ENCODE measurements around the gene FRMD3. TPM values are rescaled to one million over a fixed set of nuclear protein-coding genes. Genes with fewer than 3 reads are reported as not detected.

Gene FRMD3
- total RNA-seq, 1 experiment from 2014 or later = 0.36 TPM

DNA sequence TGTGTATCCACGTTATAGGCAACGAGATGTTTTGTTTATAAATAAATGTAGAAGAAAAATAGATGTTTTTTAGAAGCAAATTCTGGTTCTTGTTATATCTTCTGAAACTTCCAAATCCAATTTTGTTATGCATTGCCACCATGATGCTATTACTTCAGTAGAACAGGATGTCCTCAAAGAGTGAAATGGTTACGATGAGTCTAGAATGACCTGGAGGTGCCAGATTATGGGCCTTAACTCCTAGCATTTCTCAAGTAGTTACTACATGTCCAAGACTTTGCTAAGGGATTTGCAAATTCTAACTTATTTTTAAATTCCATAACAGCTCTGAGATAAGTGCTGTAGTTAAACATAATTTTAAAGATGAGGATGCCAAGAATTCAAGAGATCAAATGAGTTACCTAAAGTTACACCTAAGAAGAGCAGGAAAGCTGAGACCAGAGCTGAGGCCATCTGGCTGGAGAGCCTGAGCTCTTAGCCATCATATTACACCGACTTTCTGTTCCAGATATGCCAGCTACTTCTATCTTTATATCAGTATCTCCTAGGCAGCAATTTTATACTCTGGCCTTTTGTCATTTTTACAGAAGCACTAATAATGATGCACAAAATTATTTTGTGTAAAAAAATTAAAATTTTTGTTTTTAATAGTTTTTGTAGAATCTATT is 302.0 kb downstream of the FRMD3 start:
- no peak for DNase-seq (ENCODE audit: low read depth)

- DNase-seq (ENCODE audit: low read depth) = no peak
Measured at GRCh38 chr9:83235526-83235925, 302.7 kb downstream of the FRMD3 start.

DNA sequence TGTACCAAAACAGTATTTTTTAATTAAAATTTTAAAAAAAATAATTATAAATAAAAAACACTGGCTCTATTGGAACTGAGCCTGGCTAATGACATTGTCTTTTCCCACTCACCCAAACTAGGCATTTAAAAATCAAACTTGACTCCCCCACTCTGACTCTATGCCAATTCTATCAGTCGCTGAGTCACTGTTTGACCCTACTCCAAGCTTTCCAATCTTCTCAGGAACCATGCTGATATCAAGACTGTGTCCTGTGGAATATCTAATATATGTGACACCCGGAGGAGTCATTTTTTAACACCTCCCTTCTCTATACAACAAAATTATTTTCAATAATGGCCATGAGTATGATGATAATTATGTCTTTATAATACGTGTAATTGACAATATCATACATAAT is 303.7 kb downstream of the FRMD3 start:
- no peak for DNase-seq (ENCODE audit: low read depth)

DNA sequence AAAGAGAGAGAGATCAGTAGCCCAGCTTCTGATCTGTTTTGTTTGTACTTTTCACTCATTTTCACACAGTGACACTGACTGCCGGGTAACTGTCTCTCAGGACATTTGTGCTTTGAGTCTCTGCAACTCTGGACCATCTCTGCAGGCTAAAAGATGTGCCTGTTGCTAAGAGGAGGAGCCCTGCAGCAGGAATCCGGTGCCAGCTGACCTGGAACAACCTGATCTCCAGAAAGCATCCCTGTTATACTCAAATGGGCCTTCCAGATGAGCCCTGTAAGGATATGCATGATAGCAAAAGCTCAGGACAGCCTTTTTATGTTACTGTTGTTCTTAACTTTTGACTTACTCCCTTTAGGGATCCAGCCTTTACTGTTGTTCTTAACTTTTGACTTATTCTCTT is 304.6 kb downstream of the FRMD3 start:
- no peak for DNase-seq (ENCODE audit: low read depth)

- peak; percentile 22 for DNase-seq (ENCODE audit: low read depth)
Measured at GRCh38 chr9:83231039-83231438, 307.2 kb downstream of the FRMD3 start.

DNA sequence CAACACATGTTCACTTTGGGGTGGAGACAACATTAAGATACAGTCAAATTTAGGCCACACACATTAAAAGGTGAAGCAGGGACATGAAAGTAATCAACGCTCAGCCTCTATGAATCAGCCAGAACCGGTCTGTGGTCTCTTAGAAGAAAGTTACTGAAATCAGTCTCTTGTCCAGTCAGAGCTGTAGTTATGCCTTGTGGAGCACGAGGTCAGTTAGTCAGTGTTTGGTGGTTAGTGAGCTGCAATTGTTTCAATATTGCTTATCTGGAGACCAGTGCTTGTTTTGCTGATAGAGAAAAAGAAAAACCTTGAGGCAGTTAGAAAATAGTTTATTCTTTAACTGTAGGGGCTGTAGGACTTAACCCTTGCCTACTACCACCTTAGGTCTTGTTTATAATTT is 317.5 kb downstream of the FRMD3 start:
- DNase-seq (ENCODE audit: low read depth) = peak; percentile 55

DNA sequence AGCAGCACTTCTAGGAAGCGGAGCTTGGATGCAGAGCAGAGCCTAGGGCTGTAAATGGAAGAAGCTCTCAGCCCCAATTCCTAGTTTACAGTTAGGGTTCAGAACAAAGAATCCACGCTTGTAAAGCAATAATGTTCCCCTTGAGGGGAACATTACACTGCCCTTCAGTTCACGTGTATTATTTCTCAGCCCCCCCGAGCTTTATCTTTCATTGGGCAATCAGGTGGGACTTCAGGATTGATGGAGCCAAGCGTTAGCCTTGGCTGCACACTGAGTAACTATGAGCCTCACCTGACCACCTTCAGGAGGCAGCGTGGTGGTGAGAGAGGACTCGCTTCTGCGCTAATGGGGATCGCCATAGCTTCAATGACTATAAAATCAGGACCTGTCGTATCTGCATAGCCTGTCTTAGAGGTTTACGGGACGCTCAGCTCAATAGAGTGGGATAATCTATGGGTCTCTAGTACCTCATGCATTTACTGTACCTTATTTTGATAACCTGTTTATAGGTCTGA is 318.2 kb downstream of the FRMD3 start:
- no peak for DNase-seq (ENCODE audit: low read depth)

GRCh38 chr9:83219154-83219923 is 318.9 kb downstream of the FRMD3 start:
- peak; percentile 72 for DNase-seq (ENCODE audit: low read depth)

- no peak for DNase-seq (ENCODE audit: low read depth)
Measured at GRCh38 chr9:83218411-83219090, 319.6 kb downstream of the FRMD3 start.

DNA sequence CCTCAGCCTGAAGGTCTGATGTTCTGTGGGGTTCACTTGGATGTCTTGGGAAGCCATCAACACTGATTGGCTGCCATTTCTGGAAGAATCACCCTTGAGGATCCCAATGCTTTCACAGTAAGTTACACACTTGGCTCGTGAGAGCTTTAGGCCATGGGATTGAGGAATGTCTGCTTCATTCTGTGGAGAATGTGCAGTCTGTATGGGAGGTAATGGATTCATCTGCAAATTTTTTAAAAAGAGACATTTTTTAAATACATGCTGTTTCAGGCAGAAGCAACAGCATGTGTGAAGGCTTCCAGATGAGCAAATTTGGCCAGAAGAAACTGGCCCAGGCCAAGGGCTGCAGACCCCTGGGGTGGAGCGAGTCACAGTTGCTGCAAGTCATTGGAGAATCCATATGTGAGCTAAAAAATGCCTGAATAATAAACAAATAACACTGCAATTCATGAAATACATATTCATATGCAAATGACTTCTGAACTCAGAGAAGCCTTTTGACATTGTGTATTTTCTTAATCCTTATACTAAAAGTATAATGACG is 328.9 kb downstream of the FRMD3 start:
- no peak for DNase-seq (ENCODE audit: low read depth)

- no peak for DNase-seq (ENCODE audit: low read depth)
Measured at GRCh38 chr9:83208065-83208850, 329.9 kb downstream of the FRMD3 start.

- no peak for DNase-seq (ENCODE audit: low read depth)
Measured at GRCh38 chr9:83204047-83204446, 334.2 kb downstream of the FRMD3 start.

DNA sequence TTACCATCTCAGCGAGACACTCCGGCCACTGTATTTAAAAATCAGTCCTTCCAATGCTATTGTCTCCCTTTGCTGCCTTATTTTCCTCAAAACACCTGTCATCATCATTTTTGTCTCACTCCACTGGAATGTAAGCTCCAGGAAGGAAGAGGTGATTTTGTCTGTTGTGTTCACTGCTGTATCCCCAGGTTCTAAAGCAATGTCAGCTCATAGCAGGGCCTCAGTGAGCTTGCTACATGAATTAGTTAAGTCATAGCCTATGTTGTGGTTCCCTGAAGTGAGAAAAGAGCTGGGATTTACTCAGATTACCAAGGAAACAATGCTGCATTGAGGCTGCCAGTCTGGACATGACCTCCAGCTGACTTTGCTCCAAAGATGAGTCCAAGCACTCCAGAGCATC is 337.7 kb downstream of the FRMD3 start:
- DNase-seq (ENCODE audit: low read depth) = no peak

DNA sequence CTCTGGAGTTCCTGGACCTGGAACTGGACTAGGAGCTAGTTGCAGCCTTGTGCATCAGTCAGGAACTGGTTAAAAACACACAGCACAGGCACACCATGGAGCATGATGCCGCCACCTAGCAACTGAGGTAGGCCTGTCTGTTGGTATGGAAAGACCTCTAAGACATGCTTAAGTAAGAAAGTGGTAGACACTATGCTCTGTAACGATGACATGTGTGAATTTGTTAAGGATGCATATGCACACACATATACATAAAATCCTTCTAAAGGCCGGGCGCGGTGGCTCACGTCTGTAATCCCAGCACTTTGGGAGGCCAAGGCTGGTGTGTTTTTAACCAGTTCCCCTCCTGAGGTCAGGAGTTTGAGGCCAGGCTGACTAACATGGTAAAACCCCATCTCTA is 338.4 kb downstream of the FRMD3 start:
- DNase-seq (ENCODE audit: low read depth) = no peak

GRCh38 chr9:83199240-83199639 is 339.0 kb downstream of the FRMD3 start:
- DNase-seq (ENCODE audit: low read depth) = peak; percentile 18

- no peak for DNase-seq (ENCODE audit: low read depth)
Measured at GRCh38 chr9:83198371-83198770, 339.8 kb downstream of the FRMD3 start.

DNA sequence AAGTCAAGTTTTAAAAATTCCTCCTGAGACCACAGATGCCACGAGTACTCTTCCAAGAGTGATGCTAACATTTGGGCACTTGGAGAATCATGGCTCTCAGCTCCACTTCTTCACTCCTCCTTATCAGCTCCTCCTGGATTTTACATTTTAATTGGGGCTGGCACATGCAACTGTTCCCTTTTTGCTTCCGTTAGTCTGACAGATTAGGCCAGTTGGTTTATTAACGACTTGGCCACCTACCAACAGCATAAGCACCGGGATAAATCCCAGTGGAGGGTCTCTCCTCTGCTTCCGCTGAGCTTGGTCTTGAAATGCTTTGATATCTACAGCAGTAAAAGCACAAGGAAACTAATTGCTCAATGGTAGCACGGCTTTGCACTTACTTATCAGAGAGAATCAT is 340.6 kb downstream of the FRMD3 start:
- no peak for DNase-seq (ENCODE audit: low read depth)

- DNase-seq (ENCODE audit: low read depth) = no peak
Measured at GRCh38 chr9:83196946-83197345, 341.3 kb downstream of the FRMD3 start.
